NCI-H446 treated with DMSO at 0.1 percent for 48 hours (cell line): Measurements from ENCODE around the gene STK32B.

Source experiments
- DNase-seq: peaks from one replicate; lab custom pipeline; 2025; lab: John Stamatoyannopoulos, UW

Gene STK32B

DNA sequence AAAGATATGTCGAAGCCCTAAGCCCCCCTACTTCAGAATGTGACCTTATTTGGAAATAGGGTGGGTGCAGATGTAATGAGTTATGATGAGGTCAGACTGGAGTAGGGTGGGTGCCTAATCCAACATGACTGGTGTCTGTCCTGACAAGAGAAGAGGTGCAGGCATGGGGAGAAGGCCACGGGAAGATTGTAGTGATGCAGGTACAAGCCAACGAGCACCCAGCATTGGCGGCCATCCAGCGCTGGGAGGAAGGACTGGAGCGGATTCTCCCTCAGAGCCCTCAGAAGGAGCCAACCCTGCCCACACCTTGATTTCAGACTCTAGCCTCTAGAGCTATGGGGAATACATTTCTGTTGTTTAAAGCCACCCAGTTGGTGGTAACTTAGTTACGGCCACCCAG is 419.9 kb downstream of the STK32B start:
- no peak for DNase-seq

DNA sequence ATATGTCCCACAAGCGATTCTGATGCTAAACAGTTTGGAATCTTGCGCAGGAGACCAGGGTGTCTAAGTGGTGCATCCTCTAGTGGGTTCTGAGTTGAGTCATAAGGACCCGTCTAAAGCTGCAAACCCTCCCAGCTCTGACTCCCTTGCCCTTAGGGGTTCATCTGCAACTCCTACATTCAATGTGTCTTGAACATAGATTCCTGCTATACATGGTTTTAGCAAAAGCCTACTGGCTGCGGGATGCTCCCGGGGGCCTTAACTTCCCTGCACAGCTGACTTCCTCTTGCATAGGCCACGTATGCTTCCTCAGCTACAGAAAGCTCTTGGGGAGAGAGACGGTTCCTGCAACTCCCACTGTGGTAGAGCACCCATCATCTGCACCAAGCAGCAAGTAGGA is 420.4 kb downstream of the STK32B start:
- no peak for DNase-seq

DNA sequence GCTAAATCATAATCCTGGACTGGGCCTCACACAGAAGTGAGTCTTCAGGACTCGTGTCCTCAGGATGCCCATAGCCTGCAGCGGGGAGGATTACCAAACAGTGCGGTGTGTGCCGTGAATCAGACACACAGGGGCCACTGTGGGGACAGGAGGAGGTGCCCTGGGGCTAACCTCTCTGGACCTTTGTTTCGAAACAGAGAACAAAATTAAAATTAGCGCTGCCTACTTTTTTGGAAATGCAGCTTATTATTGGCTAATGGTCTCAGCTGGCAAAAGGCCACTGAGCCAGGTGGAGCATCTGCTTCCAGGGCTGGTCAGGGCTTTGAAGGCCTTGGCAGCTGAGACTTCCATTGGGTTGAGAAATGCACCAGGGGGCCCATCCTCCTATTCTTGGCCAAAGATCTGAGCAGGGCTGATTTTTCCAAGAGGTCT is 420.9 kb downstream of the STK32B start:
- DNase-seq, result no peak

DNA sequence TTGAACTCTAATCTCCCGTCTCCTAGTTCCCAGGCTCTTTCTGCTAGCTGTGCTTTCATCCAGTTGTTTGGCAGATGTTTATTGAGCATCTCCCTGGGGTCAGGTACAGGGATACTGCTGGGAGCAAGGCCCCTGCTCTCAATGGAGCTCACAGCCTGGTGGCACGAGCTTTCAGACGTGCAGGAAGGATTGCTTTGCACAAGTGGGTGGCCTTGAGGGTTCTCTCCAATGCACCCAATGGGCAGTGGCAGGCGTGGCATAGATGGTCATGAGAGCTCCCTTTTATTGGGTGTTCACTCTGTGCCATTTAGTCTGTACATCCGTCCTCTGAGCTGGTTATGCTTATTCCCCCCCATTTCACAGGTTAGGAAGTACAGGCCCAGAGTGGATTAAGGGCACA is 421.8 kb downstream of the STK32B start:
- no peak for DNase-seq

DNA sequence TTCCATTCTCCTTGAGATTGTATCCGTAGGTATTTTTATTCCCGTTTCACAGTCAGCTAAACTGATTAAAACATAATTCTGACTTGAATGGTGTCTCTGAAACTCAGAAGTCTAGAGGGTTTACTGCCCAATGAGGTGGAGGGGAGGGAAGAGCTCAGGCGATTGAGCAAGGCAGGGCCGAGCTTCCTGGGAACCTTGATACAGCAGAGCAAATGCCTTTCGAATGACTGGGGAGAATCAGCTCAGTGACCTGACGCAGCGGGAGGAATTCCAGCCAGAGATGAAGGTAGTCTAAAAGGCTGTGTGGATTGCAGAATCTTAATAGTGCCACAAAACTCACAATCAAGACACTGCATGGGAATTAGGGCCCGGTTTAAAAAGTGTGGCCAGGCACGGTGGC is 423.5 kb downstream of the STK32B start:
- no peak for DNase-seq

DNA sequence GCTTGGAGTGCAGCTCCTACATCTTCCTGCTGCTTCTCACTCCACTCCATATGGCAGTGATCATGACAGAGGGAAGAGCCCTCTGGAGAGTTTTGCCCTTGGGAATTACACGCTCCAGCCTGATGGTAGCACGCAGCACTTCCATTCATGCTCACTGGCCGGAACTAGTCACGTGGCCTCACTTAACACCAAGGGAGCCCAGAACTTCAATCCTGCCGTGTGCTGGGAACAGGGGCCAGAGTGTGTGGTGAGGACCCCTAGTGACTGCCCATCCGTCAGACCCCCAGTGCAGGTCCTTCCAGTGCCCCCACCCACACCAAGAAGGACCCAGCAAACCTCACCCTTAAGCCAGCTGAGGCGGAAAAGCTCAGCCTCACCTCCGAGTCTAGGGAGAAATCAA is 426.3 kb downstream of the STK32B start:
- DNase-seq, result no peak

DNA sequence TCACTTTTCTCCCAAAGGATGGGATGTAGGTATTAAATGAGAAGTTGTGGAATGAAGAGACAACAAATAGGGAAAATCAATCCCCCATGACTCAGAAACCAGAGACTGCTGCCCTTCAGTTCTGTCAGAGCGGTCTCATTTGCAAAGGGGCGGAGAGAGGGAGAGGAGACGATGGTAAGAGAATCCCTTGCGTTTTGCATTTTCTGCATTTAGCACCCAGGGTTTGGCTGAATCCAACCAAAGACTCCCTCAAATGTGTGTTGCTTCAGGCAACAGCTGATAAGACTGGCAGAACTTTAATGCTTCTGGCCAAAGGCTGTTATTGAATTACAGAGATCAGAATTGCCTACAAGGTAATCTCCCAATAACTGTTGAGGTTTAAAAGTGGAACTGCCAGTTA is 426.9 kb downstream of the STK32B start:
- DNase-seq, result no peak

DNA sequence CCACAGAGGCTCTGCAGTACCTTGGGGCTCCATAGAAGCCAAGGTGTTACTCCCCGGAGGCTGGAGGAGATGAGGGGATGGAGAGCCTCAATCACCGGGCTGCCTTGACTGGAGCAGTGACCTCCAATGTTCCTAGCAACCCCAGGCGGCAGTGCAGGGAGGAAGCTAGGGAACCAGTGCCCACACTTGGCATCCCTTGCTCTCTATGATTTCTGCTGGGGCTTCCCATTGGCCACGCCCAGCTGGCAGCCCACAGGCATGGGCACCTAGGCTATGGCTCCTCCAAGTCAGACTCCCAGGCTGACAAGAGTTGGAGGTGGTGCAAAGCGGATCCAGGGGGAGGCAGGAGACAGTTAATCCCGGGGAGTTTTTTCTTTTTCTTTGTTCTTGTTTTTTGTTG is 427.4 kb downstream of the STK32B start:
- DNase-seq, result no peak

DNA sequence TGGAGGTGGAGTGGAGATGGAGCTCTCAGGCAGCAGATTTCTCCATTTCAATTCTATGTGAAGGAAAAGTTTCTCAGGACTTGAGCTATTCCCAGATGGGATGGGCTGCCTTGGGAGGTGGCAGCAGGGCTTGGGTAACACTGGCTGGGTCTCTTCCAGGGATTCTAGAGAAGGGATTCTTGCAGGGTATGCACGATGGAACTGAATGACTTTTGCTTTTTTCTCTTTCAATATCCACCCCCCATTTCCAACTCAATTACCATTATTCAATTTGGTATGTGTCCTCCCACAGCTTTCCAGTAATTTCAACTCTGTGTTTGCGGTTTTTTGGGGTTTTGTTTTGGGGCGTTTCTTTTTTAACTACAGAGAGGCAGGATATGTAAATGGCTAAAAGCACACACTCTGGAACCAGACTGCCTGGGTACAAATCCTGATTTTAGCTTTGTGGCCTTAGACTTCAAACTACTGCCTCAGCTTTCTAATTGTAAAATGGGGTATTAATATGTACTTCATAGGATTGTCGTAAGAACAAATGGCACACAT is 428.3 kb downstream of the STK32B start:
- no peak for DNase-seq

DNA sequence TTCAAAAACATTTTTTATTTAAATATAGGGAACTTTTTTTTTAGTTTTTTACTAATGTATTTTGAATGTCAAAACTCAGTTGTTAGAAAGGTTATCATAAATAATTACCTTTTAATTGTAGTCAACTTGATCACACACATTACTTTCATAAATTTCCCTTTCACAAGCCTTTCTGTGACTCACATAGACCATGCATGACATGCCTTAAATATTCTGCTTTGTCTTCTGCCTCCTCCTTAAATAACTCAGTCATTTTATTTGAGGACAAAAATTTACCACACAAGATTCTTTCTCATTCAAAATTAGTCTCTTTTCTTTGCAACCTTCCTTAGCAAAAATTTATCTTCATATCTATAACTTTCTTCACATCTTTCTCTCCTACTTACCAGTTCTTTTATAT is 437.1 kb downstream of the STK32B start:
- no peak for DNase-seq

DNA sequence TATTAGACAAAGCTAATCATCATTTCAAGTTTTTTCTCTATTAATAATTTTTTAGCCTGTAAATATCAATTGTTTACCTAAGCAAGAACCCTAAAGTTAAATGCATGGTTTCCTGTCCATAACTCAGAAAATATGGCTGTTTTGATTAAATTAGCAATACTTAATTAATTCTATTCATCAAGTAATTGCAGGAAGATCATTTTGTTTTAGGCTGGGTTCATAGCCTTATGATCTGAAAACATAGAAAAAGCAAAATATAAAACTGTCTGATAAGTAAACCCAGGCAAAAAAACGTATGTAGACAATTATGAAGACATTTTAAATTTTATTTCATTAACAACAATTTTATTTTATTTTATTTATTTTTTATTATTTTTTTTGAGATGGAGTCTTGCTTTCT is 438.0 kb downstream of the STK32B start:
- no peak for DNase-seq

DNA sequence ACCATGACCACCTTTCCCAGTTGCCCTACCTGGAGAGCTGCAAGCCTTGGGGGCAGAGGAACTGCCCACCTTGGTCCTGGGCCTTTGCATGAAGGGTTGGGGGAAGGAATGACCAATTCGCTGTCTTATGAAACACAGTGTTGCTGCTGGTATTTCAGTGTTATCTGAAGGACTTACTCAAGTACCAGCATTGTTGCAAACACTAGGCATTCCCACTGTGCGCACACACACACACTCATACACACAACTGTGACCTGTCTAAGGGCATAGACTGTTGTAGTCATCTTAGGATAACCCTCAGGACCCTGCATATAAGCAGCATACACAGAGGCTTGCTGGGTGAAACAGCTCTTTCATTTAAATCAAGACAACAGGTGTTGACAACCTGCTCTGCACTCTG is 446.2 kb downstream of the STK32B start:
- no peak for DNase-seq

DNA sequence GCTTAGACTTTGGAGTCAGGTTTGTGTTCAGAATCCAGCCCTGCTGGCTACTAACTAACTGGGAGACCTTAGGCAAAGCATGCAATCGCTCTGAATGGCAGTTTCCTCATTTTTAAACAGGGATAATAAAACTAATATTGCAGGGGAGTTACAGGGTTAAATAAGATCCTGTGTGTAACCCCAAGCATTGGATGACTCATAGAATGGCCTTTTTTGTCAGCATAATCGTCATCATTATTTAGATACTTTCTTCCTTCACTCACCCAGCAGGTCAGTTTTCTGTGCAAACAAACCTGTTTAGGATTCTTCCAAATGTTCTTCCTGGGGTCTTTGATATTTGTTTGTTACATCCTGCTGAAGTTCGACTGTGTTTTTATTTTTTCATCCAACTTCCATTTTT is 448.9 kb downstream of the STK32B start:
- no peak for DNase-seq

DNA sequence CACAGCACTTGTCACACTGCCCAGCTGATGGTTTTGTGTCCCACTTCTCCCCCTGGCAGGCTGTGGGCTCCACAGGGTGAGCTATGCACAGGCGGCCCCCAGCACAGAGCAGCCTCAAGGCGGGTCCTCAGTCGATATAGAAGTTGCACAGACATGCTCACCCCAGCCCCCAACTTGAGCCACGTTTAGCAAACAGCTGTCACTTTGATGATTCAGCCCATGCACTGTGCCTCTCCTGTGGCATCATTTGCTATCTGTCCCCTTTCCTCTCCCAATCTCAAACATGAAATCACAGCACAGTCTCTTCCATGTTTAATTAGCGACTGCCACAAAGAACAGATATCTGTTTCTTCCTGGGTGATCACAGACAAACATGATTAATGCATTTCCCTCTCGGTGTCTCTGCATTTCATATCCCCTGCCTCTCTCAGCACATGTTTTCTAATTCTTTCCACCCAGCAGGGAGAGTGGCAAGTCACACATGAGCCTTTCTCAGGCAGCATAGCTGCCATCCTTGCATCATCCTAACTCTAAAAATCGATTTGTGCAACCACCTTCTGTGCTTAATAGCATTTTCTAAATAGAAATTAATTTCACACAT is 452.2 kb downstream of the STK32B start:
- DNase-seq, result no peak

DNA sequence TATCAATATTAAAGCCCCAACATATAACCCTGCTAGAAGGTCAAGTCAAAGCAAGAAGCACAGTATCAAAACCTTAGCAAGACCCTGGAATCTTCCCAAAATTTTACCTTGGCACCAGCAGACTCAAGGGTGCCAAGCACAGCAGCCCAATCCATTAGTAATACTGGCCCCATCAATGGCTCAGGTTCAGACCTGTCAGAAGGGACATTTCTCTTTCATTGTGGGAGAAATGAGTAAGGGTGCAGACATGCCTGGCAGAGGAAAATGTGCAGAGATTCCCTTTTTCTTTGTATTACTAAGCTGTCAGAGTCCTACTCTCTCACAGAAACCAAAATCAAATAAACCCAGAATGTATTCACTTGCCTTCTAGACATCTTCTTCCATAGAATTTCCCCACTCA is 453.2 kb downstream of the STK32B start:
- DNase-seq, result no peak

DNA sequence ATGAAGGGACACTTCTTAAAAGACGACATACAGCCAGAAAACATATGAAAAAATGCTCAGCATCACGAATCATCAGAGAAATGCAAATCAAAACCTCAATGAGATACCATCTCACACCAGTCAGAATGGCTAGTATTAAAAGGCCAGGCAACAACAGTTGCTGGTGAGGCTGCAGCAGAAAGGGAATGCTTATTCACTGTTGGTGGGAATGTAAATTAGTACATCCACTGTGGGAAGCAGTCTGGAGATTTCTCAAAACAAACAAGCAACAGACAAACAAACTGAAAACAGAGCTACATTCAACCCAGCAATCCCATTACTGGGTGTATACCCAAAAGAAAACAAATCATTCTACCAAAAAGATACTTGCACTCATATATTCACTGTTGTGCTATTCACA is 459.2 kb downstream of the STK32B start:
- DNase-seq, result no peak

DNA sequence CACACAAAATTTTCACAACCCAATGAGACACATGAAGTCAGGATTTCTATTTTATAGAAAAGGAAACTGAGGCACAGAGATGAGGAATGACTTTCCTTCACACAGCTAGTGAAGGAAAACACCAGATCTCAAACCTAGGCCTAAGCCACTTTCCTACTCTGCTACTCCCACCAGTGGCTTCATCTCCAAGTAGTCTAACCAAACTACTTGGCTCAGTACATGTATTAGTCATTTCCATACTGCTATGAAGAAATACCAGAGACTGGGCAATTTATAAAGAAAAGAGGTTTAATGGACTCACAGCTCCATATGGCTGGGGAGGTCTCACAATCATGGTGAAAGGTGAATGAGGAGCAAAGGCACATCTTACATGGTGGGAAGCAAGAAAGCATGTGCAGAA is 460.5 kb downstream of the STK32B start:
- DNase-seq, result no peak

DNA sequence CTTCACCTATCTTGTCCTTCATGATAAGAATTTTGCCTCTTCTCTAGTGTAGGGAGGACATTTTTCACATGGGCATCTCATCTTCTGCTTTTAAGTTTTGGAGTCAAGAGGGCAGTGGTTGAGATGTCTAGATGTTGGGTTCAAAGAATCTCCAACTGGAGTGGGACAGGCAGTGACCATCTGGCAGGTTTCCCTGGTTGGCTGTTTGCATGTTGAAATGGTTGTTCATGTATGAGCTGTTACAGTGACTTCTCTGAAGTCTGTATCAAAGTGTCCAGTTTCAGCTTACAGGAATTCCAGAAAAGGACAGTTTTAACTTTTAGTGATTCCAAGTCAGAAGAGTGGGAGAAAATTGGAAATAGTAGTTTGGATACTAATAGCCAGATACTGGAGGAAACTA is 464.4 kb downstream of the STK32B start:
- no peak for DNase-seq

DNA sequence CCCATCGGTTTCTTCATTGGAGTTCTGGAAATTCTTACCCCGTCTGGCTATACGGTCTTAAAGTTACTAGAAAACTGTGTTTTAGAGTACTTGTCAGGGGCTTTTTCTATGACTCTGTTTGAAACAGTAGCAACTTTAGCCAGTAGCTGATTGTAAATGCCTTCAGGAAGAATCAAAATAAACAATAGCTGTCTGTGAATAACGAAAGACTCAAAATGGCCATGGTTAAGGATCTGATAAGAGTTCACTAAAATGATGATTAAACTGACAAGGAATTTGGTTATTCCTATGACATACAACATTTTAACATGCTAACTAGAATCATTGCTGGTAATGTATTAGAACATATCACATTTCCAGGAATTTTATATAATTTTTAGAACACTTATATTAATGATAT is 466.1 kb downstream of the STK32B start:
- DNase-seq, result no peak

DNA sequence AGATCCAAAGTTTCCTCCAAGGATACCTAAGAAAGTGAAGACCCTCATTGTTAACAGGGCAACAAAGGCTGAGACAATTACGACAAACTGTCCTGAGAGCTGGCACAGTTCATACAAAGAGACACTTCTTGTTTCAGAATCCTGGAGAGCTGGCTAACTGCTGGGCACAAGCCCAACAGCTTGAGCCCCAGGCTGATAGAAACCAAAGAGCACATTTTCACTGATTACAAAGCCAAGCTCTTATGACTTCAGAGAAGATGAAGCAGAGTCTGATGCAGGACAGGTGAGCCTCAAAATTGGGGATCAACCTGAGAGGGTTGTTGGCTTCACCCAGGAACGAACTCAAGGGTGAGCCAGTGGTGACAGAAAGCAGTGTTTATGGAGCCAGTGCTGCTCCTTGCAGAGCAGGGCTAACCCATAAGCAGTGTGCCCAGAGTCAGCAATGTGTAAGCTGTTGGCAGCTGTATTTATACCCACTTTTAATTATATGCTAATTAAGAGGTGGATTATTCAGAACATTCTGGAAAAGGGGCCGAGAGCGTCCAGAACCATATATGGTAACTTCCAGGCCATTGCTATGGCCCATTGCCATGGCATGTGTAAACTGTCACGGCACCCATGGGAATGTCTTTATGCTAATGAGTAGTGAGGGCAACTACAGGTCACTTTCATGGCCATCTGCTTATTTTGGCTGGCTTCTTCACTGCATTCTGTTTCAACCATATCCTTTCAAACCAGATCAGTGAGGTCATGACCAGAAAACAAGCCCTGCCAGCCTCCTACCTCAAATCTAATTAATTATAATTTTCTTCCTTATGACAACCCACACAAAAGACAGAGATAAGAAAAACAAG is 473.4 kb downstream of the STK32B start:
- DNase-seq, result no peak

DNA sequence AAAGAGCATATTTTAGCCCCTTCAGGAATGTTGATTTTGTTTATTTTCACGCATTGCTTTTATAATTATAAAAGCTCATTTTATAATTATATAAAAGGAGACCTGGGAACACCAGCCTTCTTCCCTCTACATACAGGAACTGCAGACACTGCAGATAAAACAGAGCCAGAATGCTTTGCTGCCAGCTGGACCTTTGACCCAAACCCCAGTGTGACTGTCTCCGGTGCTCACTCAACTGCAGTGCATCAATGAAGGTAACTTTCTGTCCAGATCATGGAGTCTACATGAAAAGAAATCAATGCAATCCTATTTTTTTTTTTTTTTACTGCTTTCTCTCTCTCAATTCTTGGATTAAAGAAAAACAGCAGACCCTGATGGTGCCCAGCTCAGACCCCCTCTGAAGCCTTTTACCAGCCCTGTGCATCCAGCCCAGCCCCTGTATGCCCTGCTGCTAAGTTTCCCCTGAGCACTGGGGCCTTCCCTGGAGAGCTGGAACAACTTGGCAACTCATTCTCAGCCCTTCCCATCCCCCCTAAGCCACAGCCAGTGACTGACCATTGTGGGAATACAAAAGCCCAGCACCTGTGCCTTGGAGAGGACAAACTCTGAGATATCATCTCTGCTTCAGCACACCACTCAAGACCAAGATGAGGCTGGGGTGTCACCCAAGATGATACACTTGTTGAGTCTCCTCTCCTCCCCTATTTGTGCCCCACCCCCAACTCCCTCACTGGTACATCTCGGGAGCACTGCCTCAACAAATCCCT is 475.0 kb downstream of the STK32B start:
- DNase-seq, result no peak

DNA sequence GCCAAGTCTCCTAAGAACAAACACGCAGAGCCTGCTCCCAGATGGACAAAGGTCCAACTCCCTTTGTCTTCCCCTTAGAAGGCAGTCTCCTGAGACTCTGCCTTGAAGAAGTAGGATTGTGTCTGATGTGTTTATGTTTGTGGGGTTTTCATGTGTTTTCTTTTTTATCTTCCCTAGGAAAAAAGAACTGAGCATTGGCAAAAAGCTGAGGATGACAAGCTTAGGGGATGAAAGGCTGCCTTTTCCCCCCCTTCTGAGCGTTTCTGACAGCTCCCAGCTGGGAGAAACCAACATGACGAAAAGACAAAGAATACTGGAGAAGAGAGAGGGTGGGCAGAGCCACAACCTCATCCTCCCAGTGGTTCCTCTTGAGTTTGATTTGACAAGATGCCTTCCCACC is 475.9 kb downstream of the STK32B start:
- DNase-seq, result no peak

DNA sequence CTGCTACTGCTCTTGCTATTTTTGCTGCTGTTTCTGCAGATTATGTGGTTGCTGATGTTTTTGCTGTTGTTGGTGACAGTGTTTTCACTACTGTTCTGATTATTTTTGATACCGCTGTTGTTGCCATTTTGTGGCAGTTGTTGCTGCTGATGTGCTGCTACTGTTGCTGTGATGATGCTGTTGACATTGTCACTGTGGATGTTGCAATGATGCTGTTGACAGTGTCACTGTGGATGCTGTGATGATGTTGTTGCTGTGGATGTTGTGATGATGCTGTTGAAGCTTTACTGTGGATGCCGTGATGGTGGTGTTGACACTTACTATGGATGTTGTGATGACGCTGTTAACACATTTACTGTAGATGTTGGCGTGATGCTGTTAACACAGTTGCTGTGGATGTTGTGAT is 476.8 kb downstream of the STK32B start:
- no peak for DNase-seq
